Esophagus squamous epithelium (tissue), 4 donors: ENCODE measurements around the gene NCKAP5.

ENCODE experiments used
- CTCF ChIP-seq, 6 experiments: fragments of 450-650 bp in 4 of 6; fragments of 200-600 bp in 2 of 6; sonication (generic) in 2 of 6; IDR thresholded peaks; one replicate each; pipeline ENCODE4 v1.5.1; 2016 to 2019; ENCODE audit warnings: antibody characterized with exemption in 6 of 6, mild to moderate bottlenecking in 4 of 6, moderate library complexity in 4 of 6
- POLR2A ChIP-seq, 4 donors: fragments of 450-650 bp; IDR thresholded peaks; one replicate each; pipeline ENCODE4 v1.6.1; 2017; ENCODE audit warnings: antibody characterized with exemption in 4 of 4, mild to moderate bottlenecking in 4 of 4, moderate library complexity in 3 of 4

- no peak for TF ChIP-seq CTCF (IDR thresholded peaks at IDR 0.05)
- TF ChIP-seq POLR2A (IDR thresholded peaks at IDR 0.05): no peak
Measured at GRCh38 chr2:132733094-132733493, 835.2 kb downstream of the NCKAP5 start.
